Type B pancreatic cell (in vitro differentiated cells): Measurements from ENCODE around the gene CHRND. TPM values are rescaled to one million over a fixed set of nuclear protein-coding genes. Genes with fewer than 3 reads are reported as not detected.

Experiments
- DNase-seq: peaks from one replicate; pipeline ENCODE4 v3.0.0; 2021; ENCODE audit warnings: mixed read lengths; ENCODE audit not compliant: unreplicated experiment; ENCODE audit errors: extremely low spot score
- H3K27ac Mint-ChIP-seq: 2 replicates; pipeline ENCODE4 v1.8.0; 2021; ENCODE audit warnings: mild to moderate bottlenecking, mixed read lengths
- H3K27me3 Mint-ChIP-seq: 2 replicates; pipeline ENCODE4 v1.8.0; 2021; ENCODE audit warnings: mixed read lengths
- H3K36me3 Mint-ChIP-seq: 2 replicates; pipeline ENCODE4 v1.8.0; 2021; ENCODE audit warnings: mixed read lengths
- H3K4me1 Mint-ChIP-seq: one replicate; pipeline ENCODE4 v1.8.0; 2021; ENCODE audit warnings: mixed read lengths; ENCODE audit not compliant: unreplicated experiment
- H3K4me3 Mint-ChIP-seq: 2 replicates; pipeline ENCODE4 v1.8.0; 2021; ENCODE audit warnings: mild to moderate bottlenecking, mixed read lengths
- H3K9me3 Mint-ChIP-seq: 2 replicates; pipeline ENCODE4 v1.8.0; 2021; ENCODE audit warnings: mixed read lengths
- total RNA-seq: library from RNA; stranded (reverse); gene quantifications from 2 replicates; pipeline ENCODE4 v1.2.1, GENCODE V29; 2021; ENCODE audit warnings: low replicate concordance
- TF ChIP-seq, protein P1 (sequence below): fragments of 200-600 bp; sonication (generic); conservative IDR thresholded peaks from 2 replicates; pipeline ENCODE4 v1.5.0; 2021; ENCODE audit warnings: antibody characterized with exemption, mild to moderate bottlenecking

The CHRND gene
- total RNA-seq, 1 donor from 2014 or later: 0.60 TPM

DNA sequence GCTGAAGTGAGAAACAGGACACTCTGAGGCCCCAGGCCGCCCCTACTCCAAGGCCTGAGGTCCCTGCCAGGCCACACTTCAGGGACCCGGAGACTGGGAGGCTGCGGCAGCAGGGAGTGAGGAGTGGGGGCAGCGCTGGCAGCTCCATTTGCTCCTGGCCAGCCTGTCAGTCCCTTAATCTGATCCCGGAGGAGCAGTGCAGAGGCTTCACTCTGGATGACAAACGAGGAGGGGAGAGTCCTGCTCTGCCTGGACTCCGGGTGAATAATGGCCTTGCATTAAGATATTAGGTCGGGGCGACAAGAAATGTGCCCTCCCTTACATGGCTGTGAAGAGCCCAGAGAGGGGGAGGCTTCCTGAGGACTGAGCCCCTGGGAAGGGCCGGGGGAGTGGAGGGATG, 20.1 kb upstream of the CHRND start:
- H3K9me3 Mint-ChIP-seq: no peaks in the 10 kb centered on the region
- H3K27me3 Mint-ChIP-seq: peaks cover 67% of the 10 kb centered on the region
- H3K4me1 Mint-ChIP-seq: peaks cover 9% of the 10 kb centered on the region
- TF ChIP-seq, protein P1, sequence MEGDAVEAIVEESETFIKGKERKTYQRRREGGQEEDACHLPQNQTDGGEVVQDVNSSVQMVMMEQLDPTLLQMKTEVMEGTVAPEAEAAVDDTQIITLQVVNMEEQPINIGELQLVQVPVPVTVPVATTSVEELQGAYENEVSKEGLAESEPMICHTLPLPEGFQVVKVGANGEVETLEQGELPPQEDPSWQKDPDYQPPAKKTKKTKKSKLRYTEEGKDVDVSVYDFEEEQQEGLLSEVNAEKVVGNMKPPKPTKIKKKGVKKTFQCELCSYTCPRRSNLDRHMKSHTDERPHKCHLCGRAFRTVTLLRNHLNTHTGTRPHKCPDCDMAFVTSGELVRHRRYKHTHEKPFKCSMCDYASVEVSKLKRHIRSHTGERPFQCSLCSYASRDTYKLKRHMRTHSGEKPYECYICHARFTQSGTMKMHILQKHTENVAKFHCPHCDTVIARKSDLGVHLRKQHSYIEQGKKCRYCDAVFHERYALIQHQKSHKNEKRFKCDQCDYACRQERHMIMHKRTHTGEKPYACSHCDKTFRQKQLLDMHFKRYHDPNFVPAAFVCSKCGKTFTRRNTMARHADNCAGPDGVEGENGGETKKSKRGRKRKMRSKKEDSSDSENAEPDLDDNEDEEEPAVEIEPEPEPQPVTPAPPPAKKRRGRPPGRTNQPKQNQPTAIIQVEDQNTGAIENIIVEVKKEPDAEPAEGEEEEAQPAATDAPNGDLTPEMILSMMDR: no peak
- H3K36me3 Mint-ChIP-seq: no peaks in the 10 kb centered on the region
- no peak for DNase-seq
- no peak overlapping the region for H3K27ac Mint-ChIP-seq
- no peak overlapping the region for H3K4me3 Mint-ChIP-seq

DNA sequence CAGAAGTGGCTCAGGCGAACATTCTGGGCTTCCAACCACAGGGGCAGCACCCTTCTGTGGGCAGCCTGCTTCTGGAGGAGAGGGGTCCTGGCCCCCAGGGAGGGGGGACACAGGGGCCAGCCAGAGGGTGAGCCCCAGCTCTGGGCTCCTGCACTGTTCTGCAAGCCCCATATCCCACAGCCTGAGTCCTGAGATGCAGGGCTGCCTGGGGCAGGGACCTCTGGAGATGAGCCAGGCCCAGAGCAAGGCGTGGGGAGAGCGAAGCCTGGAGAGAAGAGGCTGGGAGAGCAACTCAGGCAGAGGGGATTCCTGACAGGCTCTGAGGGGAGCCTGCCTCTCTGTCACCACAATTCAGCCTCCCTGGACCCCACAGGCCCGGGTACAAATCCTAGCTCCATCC, 19.3 kb upstream of the CHRND start:
- H3K27me3 Mint-ChIP-seq: peaks cover 65% of the 10 kb centered on the region
- TF ChIP-seq, protein P1: no peak

DNA sequence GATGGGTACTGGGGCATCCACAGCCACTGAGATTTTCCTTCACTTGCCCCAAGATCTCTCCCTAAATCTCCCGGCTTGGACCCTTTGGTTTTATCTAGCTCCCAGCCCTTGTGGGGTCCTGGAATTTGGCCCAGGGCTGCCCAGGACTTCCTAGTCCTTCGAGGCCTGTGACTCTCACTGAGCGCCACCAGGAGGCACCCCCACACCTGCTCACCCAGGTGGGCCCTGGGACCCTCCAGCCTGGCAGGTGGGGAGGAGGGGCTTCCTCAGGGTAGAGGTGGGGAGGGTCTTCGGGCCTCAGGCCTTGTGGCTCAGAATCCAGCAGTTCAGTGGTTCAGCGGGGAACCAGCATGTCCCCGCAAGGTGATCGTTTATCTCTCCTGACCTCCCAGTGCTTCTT, 17.7 kb upstream of the CHRND start:
- Mint-ChIP-seq H3K4me1 (peaks cover 10% of the 10 kb centered on the region), H3K4me3 (no peak overlapping the region), H3K9me3 (no peaks in the 10 kb centered on the region), H3K36me3 (no peaks in the 10 kb centered on the region), H3K27ac (no peak overlapping the region), H3K27me3 (peaks cover 58% of the 10 kb centered on the region)
- TF ChIP-seq, protein P1: no peak
- DNase-seq: no peak

More for the DNA sequence above, 19.3 kb upstream of the CHRND start:
- Mint-ChIP-seq H3K9me3 (no peaks in the 10 kb centered on the region), H3K27ac (no peak overlapping the region), H3K4me1 (peaks cover 9% of the 10 kb centered on the region), H3K4me3 (no peak overlapping the region), H3K36me3 (no peaks in the 10 kb centered on the region)
- DNase-seq: no peak

DNA sequence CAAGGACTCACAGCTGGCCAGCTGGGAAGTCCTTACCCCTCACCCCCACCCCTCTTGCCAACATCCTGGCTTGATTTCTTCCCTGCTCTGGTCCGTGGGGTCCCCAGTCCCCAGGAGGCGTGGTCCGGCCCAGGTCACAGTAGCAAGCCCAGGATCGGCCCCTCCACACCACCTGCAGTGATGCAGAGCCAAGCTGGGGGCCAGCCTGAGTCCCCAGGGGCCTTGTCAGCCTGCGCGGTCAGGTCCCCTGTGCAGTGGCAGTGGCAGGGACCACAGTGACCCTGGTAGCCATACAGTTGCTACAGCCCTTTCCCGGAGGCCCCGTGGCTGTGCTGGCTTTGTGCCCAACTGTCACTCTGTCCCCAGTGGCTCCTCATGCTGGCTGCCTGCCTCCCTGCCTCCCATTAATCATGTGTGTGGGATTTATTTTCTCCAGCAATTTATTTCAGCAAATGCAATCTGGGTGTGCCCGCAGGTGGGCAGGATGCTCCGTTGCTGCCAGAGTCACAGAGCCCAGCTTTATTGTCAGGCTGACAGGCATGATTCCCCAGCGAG, 14.5 kb upstream of the CHRND start:
- Mint-ChIP-seq H3K27me3 (peaks cover 35% of the 10 kb centered on the region), H3K4me1 (peaks cover 6% of the 10 kb centered on the region), H3K27ac (no peak overlapping the region), H3K36me3 (no peaks in the 10 kb centered on the region), H3K4me3 (no peak overlapping the region), H3K9me3 (no peaks in the 10 kb centered on the region)
- no peak for DNase-seq
- TF ChIP-seq, protein P1: no peak

DNA sequence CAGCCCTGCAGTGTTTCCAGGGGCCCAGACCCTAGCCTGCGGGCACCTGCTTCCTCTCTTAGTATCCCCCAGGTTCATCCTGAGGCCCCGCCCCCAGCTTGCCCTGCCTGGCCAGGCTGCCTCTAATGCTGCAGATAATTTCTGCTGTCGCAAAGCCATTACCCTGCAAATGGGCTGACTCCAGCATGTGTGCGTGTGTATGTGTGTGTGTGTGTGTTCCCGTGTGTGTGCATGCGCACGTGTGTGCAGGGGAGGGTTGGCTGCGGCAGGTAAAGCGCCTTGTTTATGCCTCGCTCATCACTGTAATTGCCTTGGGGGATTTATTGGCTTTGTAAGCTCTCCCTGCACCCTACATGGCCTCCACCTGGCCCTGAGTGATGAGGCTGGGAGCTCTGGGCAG, 13.4 kb upstream of the CHRND start:
- Mint-ChIP-seq H3K27me3 (peaks cover 36% of the 10 kb centered on the region), H3K4me3 (no peak overlapping the region), H3K36me3 (no peaks in the 10 kb centered on the region), H3K9me3 (no peaks in the 10 kb centered on the region), H3K4me1 (peaks cover 12% of the 10 kb centered on the region), H3K27ac (no peak overlapping the region)
- no peak for DNase-seq
- TF ChIP-seq, protein P1: no peak

DNA sequence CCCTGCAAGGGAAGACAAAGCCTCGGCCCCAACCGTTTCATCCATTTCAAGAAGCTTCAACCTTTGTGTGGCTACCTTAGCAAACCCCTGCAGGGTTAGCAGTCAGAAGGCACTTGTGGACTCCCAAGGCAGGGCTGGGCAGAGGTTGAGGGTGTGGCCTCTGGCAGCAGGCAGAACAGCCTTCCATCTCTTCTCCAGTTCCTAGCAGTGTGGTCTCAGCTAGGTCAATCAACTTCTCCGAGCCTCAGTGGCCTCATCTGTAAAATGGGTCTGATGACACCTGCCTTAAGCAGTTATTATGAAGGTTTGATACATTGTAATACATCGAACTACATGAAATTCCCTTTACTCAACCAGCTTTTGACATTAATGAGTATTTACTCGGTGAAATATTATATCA, 12.6 kb upstream of the CHRND start:
- H3K36me3 Mint-ChIP-seq: no peaks in the 10 kb centered on the region
- peaks cover 12% of the 10 kb centered on the region for H3K4me1 Mint-ChIP-seq
- H3K4me3 Mint-ChIP-seq: no peak overlapping the region
- H3K27me3 Mint-ChIP-seq: peaks cover 34% of the 10 kb centered on the region
- H3K9me3 Mint-ChIP-seq: no peaks in the 10 kb centered on the region
- no peak for DNase-seq
- TF ChIP-seq, protein P1: no peak
- no peak overlapping the region for H3K27ac Mint-ChIP-seq
